Stimulated activated CD4-positive, alpha-beta T cell treated with anti-CD3 and anti-CD28 coated beads, Interleukin-15, amount 100 ng/mL, for 1 hour (primary cell): ENCODE data around the gene TPT1.
"Not testable (repeated sequence)": the region's sequence is repeated elsewhere in the genome, so short reads cannot be mapped to it uniquely, and the experiment has no call there.

Experiments
- DNase-seq, 2 donors: peaks; one replicate each; pipeline ENCODE4 v3.0.0-alpha.2; 2020; ENCODE audit warnings: low read depth in 1 of 2, low spot score in 1 of 2

TPT1 gene

DNA sequence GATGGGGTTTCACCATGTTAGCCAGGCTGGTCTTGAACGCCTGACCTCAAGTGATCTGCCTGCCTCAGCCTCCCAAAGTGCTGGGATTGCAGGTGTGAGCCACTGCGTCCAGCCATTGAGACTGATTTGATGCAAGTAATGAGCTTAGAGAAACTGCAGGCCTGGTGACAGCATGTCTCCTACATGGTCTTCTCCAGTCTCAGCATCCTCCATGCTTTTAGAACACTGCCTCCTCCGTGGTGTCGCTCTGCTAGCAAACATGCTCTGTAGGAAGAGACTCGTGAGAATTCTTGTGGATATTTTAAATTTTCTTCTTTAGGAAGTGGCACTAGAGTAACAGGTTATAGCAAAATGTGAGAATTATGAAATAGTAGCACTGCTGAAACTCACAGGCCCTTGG lies 37.1 kb downstream of the TPT1 start:
- DNase-seq = no peak

DNA sequence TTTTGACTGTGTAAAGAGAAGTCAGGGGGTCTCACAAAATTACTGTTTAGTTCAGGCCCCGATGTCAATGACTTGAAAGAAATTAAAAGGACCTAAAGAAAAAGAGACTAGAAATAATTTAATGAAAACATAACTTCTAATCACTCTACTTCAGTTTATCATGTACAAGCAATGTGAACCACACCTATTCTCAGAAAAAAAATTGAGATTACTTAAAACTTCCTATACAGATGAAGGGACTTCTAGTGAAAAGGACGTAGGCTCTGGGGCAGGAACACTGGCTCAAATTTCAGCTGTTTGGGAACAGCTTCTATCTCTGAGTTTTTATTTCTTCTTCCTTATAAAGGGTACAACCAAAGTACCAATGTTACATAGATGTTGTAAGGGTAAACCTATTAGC lies 38.0 kb downstream of the TPT1 start:
- no peak for DNase-seq

DNA sequence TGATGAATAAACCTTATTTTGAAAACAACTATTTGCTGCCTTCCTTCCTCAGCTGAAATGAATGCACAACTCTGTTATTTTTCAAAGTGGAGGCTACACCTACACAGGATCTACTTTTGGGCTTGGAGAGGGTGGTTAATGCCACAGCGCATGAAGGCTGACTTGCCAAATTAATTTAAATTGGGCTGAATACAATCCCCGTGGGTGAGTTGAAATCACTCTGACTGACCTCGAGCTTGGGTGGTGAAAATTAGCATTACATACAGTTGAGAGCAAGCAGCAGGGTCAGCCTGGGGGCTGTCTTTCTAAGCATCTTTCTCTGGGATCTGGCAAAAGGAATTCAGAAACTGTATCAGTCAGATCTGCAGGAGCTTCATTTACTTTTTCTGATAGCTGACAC lies 38.5 kb downstream of the TPT1 start:
- no peak for DNase-seq

DNA sequence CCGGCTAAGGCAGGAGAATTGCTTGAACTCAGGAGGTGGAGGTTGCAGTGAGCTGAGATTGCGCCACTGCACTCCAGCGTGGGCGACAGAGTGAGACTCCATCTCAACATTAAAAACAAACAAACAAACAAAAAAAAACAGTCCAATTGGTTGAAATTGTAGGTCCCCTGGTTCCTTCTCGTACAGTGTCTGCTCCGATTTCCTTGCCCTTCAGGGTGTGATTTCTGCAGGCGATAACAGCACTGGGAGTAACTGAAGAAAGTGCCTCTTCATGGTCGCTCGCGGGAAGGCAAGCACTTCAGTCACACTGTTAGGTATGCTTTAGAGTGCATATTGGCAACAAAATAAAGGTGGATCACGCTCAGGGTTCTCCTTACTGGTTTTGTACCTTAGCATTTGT lies 39.7 kb downstream of the TPT1 start:
- no peak for DNase-seq

DNA sequence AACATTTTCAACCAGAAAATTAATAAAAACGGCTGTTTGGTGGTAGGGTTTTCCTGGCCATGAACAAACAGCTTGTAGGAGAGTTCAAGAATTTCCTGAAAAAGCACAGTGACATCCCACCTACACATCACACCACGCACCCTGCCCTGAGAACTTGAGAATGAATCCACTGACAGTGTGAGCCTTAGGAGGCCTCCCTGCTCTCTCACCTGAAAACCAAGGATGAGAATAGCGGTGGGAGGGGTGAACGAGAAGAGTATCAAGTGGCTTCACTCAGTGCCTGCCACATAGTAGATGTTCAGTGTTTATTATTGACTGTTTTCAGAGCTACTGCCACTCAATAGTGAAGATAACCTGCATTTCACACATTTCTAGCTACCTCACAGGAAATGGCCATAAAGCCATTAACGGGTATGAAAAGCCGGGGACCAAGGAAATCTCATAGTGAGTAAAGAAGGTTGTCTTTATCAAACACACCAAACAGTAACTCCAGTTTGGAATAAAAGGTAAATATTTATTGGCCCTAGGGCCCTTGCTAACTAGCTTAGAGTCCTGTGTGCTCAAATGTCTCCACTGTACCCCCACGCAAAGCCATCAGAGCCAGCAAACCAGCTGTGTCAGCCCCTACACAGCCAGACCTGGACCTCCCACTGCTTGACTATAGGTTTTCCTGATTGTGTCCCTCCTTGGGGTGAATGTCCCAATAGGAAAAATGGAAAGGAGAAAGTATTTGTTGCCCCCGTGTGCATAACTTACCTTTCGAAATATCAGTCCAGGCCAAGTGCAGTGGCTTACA lies 40.6 kb downstream of the TPT1 start:
- no peak for DNase-seq

DNA sequence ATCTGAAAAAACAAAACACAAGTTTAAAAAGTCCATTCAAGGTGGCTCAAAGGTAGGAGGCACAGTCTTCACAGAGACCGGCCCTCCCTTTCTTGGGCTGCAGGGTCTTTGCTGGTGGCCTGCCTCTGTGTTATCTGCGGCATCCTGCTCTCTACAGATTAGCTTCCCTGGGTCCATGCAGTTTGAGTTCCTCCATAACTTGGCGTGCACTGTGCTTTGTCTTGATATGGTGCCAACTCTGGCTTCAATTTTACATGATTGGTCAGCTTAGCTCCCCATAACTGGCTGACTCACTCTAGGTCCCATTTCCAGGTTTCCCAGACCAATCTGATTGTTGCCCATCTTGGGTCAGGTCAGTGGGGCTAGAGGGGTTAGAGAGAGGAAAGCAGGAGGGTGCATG lies 41.8 kb downstream of the TPT1 start:
- no peak for DNase-seq

DNA sequence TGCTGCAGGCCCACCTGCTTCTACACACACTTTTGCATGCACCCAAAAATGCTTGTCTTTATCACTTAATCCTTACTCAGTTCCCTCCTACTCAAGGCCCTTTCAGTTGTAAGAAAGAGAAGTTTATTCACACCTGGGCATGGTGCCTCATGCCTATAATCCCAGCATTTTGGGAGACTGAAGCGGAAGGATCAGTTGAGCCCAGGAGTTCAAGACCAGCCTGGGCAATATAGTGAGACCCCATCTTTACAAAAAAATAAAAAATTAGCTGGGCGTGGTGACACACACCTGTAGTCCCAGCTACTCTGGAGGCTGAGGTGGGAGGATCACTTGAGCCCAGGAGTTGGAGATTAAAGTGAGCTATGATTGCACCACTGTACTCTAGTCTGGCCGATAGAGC lies 42.4 kb downstream of the TPT1 start:
- not testable (repeated sequence) for DNase-seq

DNA sequence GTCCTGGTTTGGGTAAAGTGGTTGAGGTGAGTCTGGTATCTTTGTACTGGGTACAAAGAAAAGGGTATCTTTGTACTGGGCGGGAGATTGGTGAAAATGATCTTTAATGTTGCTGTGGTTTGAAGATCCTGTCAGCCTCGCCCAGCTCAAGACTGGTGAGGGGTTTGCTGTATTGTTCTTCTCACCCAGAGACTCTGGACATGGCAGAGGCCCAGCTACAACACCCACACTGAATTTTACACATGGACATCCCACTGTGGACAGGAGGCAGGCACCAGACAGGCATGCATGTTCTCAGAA lies 42.8 kb downstream of the TPT1 start:
- no peak for DNase-seq

DNA sequence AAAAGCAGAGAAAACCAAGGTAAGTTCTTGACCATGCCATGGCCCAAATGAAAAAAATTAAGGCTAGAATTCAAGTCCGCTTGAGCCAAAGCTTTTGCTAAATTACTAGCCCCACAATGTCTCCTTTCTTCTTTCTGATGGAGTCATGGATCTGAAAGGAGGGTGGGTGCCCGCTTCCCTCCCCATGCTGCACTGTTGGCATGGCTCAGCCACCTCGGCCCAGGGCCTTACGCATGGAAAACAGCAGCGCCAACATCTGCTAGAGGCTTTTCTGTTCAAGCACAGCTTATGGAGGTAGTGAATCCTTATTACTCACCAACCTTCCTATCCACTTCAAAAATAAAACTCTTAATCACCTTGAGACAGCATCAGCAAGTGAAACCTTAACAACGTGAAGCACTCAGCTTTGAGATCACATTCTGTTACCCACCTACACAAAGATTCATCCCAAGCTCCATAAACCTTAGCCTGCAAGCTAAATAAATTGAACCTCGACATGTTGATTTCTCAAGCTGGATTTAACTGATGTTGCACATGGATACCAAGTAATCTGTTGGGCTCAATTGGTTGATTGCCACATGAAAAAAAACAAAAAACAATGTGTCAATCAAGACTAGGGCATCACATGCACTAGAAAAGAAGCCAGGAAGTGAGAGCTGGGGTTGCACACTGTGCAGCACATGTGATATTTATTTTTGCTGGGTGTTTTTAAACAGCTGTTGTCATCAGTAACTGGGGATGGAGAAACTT lies 43.4 kb downstream of the TPT1 start:
- DNase-seq = no peak

DNA sequence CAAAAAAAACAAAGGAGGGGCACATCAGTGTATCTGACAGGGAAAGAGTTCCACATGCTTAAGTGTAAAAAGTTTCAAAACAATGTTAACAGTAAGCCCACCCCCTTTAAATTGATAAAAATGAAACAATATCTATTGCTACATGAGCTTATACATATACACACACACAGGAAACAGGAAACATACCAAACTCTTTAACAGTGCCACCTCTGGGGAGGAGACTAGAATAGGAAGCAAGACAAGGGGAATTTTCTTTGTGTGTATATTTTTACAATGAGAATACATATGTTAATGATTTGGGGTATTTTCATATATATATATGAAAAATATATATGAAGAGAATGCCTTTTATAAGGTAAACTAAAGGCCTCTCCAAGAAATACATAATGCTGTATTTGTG lies 44.7 kb downstream of the TPT1 start:
- no peak for DNase-seq

DNA sequence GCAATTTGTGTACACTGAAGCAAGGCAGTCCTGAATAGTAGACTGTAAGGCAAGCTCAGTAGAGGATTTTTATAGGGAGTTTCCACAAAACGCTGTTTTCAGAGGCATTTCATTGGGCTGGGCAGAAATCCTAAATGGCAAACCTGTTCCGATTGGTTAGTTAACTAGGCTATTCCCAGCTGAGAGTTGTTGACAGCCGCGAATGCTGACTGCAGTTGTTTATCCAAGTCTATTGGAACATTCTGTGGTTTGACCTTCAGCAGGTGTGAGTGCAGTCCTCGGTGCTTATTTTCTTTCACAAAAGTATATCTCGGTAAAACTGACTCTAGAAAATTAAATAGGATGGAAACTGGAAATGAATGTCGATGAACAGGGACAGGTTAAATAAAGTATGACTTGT lies 45.4 kb downstream of the TPT1 start:
- no peak for DNase-seq

DNA sequence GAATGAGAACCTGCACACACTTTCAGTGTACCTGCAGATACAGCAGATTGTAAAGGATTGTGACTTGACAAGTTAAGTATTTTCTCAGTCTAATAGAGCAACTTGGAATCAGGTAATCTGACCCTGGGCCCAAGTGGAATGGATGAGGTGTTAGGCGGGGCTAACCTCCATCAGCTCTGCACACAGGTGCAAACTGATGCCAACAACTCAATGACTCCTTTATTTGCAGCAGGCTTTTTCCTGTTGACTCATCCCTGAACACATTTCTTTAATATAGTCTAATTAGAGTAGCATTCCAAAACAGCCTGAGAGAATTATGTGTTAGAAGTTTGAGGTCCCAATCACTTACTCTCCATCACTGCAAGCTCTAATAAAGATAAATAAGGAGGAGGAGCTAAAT lies 48.8 kb downstream of the TPT1 start:
- no peak for DNase-seq

DNA sequence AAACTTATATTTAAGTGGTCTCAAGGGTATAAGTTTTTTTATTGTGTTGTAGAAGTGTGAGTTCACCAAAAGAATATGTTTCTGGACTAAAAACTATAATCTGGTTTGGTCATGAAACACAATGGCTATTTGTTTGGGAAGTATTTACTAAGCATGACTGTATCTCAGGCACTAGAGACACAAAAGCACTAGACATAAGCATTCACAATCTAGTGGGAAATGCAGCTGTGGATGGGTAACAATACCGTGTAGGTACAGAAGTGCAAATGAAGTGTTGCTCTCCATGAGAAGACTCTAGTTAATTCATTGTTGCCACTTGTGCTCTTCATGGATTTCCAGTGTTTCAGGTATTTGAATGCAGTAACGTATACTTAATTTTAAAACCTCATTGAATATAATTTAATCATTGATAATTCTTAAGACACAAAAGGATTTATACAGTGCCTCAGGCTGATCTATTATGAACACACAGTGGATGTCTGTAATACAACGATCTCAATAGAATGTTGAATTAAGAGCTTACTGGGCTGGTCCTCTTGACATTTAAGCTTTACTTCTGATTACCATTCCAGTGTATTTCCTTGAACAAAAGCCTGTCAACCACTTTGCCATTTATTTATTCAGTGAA lies 50.9 kb downstream of the TPT1 start:
- no peak for DNase-seq
